Cardiac muscle cell (in vitro differentiated cells and primary cell): ENCODE data around the gene UTS2B. TPM values are rescaled to one million over a fixed set of nuclear protein-coding genes. Genes with fewer than 3 reads are reported as not detected.

ENCODE experiments used
- DNase-seq, 2 donors: peaks; one replicate each; pipeline versions ENCODE4 v3.0.0 to v3.0.0-alpha.2; 2010 to 2017; ENCODE audit warnings: low read depth in 1 of 2, low spot score in 1 of 2
- H3K27ac ChIP-seq: fragments of 200-600 bp; sonication (generic); 2 replicates; pipeline ENCODE4 v1.5.1; 2016
- H3K27me3 ChIP-seq: fragments of 200-600 bp; sonication (generic); 2 replicates; pipeline ENCODE4 v1.6.0; 2016; ENCODE audit warnings: control low read depth
- H3K36me3 ChIP-seq: fragments of 200-600 bp; sonication (generic); 2 replicates; pipeline ENCODE4 v1.5.1; 2016; ENCODE audit warnings: control low read depth
- H3K4me1 ChIP-seq: fragments of 200-600 bp; sonication (generic); 2 replicates; pipeline ENCODE4 v1.8.1; 2017; ENCODE audit warnings: low read depth, mild to moderate bottlenecking, mixed run types
- H3K4me3 ChIP-seq: fragments of 200-600 bp; sonication (generic); 2 replicates; pipeline ENCODE4 v1.5.1; 2016; ENCODE audit warnings: mild to moderate bottlenecking
- H3K9me3 ChIP-seq: fragments of 200-600 bp; sonication (generic); 2 replicates; pipeline ENCODE4 v1.5.1; 2017; ENCODE audit warnings: low read depth, mild to moderate bottlenecking, control low read depth
- polyA plus RNA-seq: library from polyadenylated mRNA; unstranded; fragments of >200 nt; fragmentation: Nextera tagmentation; extraction: Ambion mirVana; gene quantifications from 2 replicates; pipeline ENCODE4 v1.2.1, GENCODE V29; 2016
- total RNA-seq: library from RNA; depleted of rRNA; stranded (reverse); fragments of >200 nt; gene quantifications from 2 replicates; pipeline ENCODE4 v1.2.3, GENCODE V29; 2016
- TF ChIP-seq, protein P1 (sequence below): IDR thresholded peaks from 2 replicates; pipeline ENCODE4 v1.5.1; 2012; ENCODE audit warnings: low read depth, mild to moderate bottlenecking, low read length

Gene UTS2B
- total and polyA plus RNA-seq, 2 experiments from 2014 or later, result 1.9 TPM; not detected in 1

DNA sequence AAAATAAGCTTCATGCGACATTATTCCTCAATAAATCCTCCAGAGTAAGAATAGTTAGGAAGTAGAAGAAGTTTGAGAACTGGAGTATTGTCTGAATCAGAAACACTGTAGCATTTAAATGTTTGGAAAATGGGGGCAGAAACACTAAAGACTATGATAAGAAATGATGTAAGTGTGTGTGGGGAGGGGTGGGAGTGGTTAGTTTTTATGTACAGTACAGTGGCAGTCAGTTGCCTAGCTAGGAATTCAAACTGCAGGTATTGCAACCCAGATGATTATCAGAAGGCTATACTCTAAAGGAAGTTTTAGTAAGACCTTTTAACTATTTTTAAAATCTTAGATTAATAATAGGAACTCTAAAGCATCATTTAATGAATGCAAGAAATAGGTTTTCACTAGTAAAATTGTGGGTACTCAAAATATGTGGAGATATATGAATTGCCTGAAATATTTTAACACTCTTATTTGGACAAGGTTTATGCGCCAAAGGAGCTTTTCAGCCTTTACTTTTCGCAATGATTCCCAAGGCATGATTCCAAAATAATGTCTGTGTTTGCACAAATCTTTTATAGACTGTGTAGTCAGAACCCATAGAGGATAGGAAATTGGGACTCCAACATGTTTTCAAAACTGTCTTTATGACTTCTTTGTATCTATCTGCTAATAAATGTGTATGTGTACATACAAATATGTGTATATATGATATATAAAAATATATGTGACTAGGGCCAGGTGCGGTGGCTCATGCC, 9.1 kb downstream of the UTS2B start:
- DNase-seq, result no peak
- no peak overlapping the region for H3K4me3 ChIP-seq
- no peak overlapping the region for H3K27ac ChIP-seq
- H3K36me3 ChIP-seq, result no peaks in the 10 kb centered on the region
- H3K4me1 ChIP-seq, result no peaks in the 10 kb centered on the region
- no peaks in the 10 kb centered on the region for H3K9me3 ChIP-seq
- no peaks in the 10 kb centered on the region for H3K27me3 ChIP-seq
- TF ChIP-seq, protein P1, sequence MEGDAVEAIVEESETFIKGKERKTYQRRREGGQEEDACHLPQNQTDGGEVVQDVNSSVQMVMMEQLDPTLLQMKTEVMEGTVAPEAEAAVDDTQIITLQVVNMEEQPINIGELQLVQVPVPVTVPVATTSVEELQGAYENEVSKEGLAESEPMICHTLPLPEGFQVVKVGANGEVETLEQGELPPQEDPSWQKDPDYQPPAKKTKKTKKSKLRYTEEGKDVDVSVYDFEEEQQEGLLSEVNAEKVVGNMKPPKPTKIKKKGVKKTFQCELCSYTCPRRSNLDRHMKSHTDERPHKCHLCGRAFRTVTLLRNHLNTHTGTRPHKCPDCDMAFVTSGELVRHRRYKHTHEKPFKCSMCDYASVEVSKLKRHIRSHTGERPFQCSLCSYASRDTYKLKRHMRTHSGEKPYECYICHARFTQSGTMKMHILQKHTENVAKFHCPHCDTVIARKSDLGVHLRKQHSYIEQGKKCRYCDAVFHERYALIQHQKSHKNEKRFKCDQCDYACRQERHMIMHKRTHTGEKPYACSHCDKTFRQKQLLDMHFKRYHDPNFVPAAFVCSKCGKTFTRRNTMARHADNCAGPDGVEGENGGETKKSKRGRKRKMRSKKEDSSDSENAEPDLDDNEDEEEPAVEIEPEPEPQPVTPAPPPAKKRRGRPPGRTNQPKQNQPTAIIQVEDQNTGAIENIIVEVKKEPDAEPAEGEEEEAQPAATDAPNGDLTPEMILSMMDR, result no peak

DNA sequence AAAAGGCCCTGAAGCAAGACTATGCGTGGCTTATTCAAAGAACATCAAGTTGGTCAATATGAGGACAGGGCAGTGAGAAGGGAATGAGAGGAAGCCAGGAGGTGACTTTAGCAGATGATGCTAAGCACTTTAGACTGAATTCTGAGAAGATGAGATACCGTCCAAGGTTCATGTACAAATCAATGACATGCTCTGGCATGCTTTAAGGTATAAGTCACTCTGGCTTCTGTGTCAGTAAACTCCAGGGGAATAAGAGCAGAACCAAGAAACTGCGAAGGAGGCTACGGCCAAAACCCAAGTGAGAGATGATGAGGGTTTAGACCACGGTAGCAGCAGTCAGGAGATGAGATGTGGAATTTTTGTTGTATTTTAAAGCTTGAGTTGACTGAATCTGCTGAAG, 10.0 kb downstream of the UTS2B start:
- no peaks in the 10 kb centered on the region for H3K4me1 ChIP-seq

DNA sequence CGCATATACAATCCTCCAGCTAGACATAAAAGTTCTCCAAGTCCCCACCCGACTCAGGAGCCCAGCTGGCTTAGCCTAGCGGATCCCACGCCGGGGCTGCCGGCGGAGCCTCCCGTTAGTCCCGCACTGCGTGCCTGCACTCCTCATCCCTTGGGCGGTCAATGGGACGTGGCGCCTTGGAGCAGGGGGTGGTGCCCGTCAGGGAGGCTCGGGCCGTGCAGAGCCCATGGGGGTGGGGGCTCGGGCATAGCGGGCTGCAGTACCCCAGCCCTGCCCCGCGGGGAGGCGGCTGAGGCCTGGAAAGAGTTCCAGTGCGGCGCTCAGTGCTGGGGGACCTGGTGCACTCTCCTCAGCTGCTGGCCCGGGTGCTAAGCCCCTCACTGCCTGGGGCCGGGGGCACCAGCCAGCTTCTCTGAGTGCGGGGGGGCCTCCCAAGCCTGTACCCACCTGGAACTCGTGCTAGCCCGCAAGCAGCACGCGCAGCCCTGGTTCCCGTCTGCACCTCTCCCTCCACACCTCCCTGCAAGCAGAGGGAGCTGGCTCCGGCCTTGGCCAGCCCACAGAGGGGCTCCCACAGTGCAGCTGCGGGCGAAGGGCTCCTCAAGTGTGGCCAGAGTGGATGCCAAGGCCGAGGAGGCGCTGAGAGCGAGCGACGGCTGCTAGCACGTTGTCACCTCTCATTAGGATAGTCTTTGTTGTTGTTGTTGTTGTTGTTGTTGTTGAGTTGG, 13.3 kb downstream of the UTS2B start:
- no peaks in the 10 kb centered on the region for H3K36me3 ChIP-seq
- TF ChIP-seq, protein P1, result no peak
- H3K4me3 ChIP-seq, result no peak overlapping the region
- H3K27ac ChIP-seq, result no peak overlapping the region
- no peaks in the 10 kb centered on the region for H3K27me3 ChIP-seq
- DNase-seq, result no peak
- H3K4me1 ChIP-seq, result no peaks in the 10 kb centered on the region
- H3K9me3 ChIP-seq, result no peaks in the 10 kb centered on the region

More for the DNA sequence above, 10.0 kb downstream of the UTS2B start:
- no peaks in the 10 kb centered on the region for H3K36me3 ChIP-seq
- H3K4me3 ChIP-seq, result no peak overlapping the region
- no peaks in the 10 kb centered on the region for H3K9me3 ChIP-seq
- no peaks in the 10 kb centered on the region for H3K27me3 ChIP-seq
- no peak for DNase-seq
- TF ChIP-seq, protein P1, result no peak
- no peak overlapping the region for H3K27ac ChIP-seq

DNA sequence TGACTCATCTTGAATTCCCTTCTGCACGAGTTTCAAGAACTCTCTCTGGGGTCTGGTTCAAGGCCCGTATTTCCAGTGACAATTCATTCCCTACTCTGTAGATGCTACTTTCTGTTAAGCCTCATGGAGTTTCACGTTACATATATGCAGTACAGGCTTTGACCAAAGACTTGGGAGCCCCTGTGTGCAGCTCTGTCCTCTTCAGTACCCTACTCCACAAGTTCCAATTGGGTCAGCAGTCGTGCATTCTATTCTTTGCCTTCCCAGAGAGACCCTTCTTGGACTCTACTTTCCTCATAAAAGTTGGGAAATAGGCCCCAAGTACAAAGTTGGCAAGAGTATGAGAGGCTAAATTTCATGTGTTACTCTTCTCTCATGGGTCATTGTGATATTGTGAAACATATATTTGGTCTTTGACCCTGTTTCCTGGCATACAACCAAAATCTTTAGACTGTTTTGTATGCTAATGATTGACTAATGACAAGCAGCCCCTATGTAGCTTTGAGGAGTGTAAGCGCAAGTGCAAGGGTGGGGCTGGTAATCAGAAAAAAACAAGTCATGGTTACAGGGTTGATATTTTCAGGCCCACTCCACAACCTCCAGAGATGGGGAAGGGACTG, 16.1 kb downstream of the UTS2B start:
- Histone ChIP-seq H3K27me3 (no peaks in the 10 kb centered on the region), H3K4me1 (no peaks in the 10 kb centered on the region), H3K36me3 (no peaks in the 10 kb centered on the region), H3K27ac (no peak overlapping the region), H3K9me3 (no peaks in the 10 kb centered on the region), H3K4me3 (no peak overlapping the region)
- TF ChIP-seq, protein P1, result no peak
- no peak for DNase-seq

DNA sequence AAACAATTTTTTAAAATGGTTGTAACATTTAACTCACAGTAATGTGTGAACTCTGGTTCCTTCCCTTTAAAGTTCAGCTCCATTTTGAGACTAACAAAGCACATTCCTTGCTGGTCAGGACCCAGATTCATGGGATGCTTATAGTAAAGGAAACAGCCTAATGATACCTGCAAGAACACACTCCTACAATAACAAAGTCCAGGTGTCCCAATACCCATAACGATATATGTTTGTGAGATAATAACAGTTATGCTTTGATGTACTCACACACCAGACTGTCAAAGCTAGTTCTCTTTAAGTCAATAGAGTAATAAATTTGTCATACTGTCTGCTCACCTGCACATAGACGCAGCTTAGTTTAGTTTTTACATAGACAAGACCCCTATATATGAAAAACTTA, 17.0 kb downstream of the UTS2B start:
- Histone ChIP-seq H3K9me3 (no peaks in the 10 kb centered on the region), H3K27me3 (no peaks in the 10 kb centered on the region), H3K4me1 (no peaks in the 10 kb centered on the region), H3K27ac (no peak overlapping the region), H3K4me3 (no peak overlapping the region), H3K36me3 (no peaks in the 10 kb centered on the region)
- no peak for DNase-seq
- TF ChIP-seq, protein P1, result no peak
